WTC11 (cell line): Measurements from ENCODE around the gene KCNK7. TPM values are rescaled to one million over a fixed set of nuclear protein-coding genes. Genes with fewer than 3 reads are reported as not detected.

Experiments
- ATAC-seq: fragments of 200-7000 bp; cut with Tn5 transposase; 2 replicates; pipeline ENCODE4 v1.10.0; 2021; ENCODE audit warnings: mild to moderate bottlenecking, moderate library complexity
- CTCF ChIA-PET: fragments of 300-600 bp; sonication (Branson Sonifier 250); formaldehyde crosslinking; loops from one replicate; lab custom pipeline; 2021; ENCODE audit warnings: antibody characterized with exemption; lab: Charles Lee
- POLR2A ChIA-PET: fragments of 350-600 bp; sonication (Branson Sonifier 250); formaldehyde crosslinking; loops from one replicate; lab custom pipeline; 2021; ENCODE audit warnings: antibody characterized with exemption; lab: Charles Lee
- DNase-seq: peaks from one replicate; pipeline ENCODE4 v3.0.0; 2021; ENCODE audit warnings: low spot score
- H3K27ac Mint-ChIP-seq: 2 replicates; pipeline ENCODE4 v1.8.0; 2021; ENCODE audit warnings: mixed read lengths
- H3K27me3 Mint-ChIP-seq: 2 replicates; pipeline ENCODE4 v1.8.0; 2021; ENCODE audit warnings: low read depth, mild to moderate bottlenecking, moderate library complexity, mixed read lengths
- H3K36me3 Mint-ChIP-seq: 2 replicates; pipeline ENCODE4 v1.8.0; 2021; ENCODE audit warnings: mixed read lengths
- H3K4me1 Mint-ChIP-seq: 2 replicates; pipeline ENCODE4 v1.8.0; 2022; ENCODE audit warnings: mixed read lengths
- H3K4me3 Mint-ChIP-seq: 2 replicates; pipeline ENCODE4 v1.8.0; 2021; ENCODE audit warnings: mild to moderate bottlenecking, moderate library complexity, mixed read lengths
- H3K9me3 Mint-ChIP-seq: 2 replicates; pipeline ENCODE4 v1.8.0; 2021; ENCODE audit warnings: mixed read lengths
- ESRRA ChIP-seq: sonication (generic); formaldehyde crosslinking; IDR thresholded peaks from 2 replicates; pipeline ENCODE4 v1.8.1; 2022; ENCODE audit warnings: mild to moderate bottlenecking, missing genetic modification reagents, borderline replicate concordance
- ETV6 ChIP-seq: sonication (generic); formaldehyde crosslinking; IDR thresholded peaks from 2 replicates; pipeline ENCODE4 v1.8.1; 2022; ENCODE audit warnings: mild to moderate bottlenecking, missing genetic modification reagents
- FOXK1 ChIP-seq: sonication (generic); formaldehyde crosslinking; IDR thresholded peaks from 2 replicates; pipeline ENCODE4 v1.8.0; 2022; ENCODE audit warnings: mild to moderate bottlenecking, moderate library complexity, missing genetic modification reagents
- GRHL2 ChIP-seq: fragments of 250-450 bp; sonication (Bioruptor Pico); IDR thresholded peaks from 2 replicates; pipeline ENCODE4 v1.8.0; 2022; ENCODE audit warnings: mild to moderate bottlenecking, moderate library complexity; ENCODE audit not compliant: insufficient replicate concordance, severe bottlenecking
- JUN ChIP-seq: sonication (generic); formaldehyde crosslinking; IDR thresholded peaks from 2 replicates; pipeline ENCODE4 v1.8.0; 2023; ENCODE audit warnings: mild to moderate bottlenecking, missing genetic modification reagents
- RELA ChIP-seq: sonication (generic); formaldehyde crosslinking; IDR thresholded peaks from 2 replicates; pipeline ENCODE4 v1.8.1; 2022; ENCODE audit warnings: missing genetic modification reagents, mild to moderate bottlenecking, borderline replicate concordance
- SMAD3 ChIP-seq: sonication (generic); formaldehyde crosslinking; IDR thresholded peaks from 2 replicates; pipeline ENCODE4 v1.8.0; 2022; ENCODE audit warnings: missing genetic modification reagents, mild to moderate bottlenecking, borderline replicate concordance
- SOX15 ChIP-seq: fragments of 250-450 bp; sonication (Bioruptor Pico); IDR thresholded peaks from 2 replicates; pipeline ENCODE4 v1.9.0; 2021; ENCODE audit warnings: mild to moderate bottlenecking
- TEAD4 ChIP-seq: sonication (generic); formaldehyde crosslinking; IDR thresholded peaks from 2 replicates; pipeline ENCODE4 v1.8.0; 2022; ENCODE audit warnings: mild to moderate bottlenecking, missing genetic modification reagents
- ZNF121 ChIP-seq: sonication (generic); formaldehyde crosslinking; IDR thresholded peaks from 2 replicates; pipeline ENCODE4 v1.8.0; 2023; ENCODE audit warnings: missing genetic modification reagents
- ZNF317 ChIP-seq: sonication (generic); formaldehyde crosslinking; IDR thresholded peaks from 2 replicates; pipeline ENCODE4 v1.8.1; 2023; ENCODE audit warnings: low read depth, mild to moderate bottlenecking, moderate library complexity, missing genetic modification reagents, borderline replicate concordance
- total RNA-seq: library from RNA; stranded (reverse); gene quantifications from 3 replicates; pipeline ENCODE4 v1.2.3, GENCODE V29; 2021
- TF ChIP-seq, protein P1 (sequence below): sonication (generic); formaldehyde crosslinking; IDR thresholded peaks from 2 replicates; pipeline ENCODE4 v1.8.0; 2022; ENCODE audit warnings: mild to moderate bottlenecking, missing genetic modification reagents
- TF ChIP-seq, protein P2 (sequence below): sonication (generic); formaldehyde crosslinking; IDR thresholded peaks from 2 replicates; pipeline ENCODE4 v1.8.0; 2022; ENCODE audit warnings: mild to moderate bottlenecking, missing genetic modification reagents
- TF ChIP-seq, protein P3 (sequence below): sonication (generic); formaldehyde crosslinking; conservative IDR thresholded peaks from 2 replicates; pipeline ENCODE4 v1.8.1; 2023; ENCODE audit warnings: mild to moderate bottlenecking, low read depth, missing genetic modification reagents, moderate library complexity
- TF ChIP-seq, protein P4 (sequence below): sonication (generic); formaldehyde crosslinking; IDR thresholded peaks from 2 replicates; pipeline ENCODE4 v1.8.1; 2023; ENCODE audit warnings: mild to moderate bottlenecking, missing genetic modification reagents, moderate library complexity
- TF ChIP-seq, protein P5 (sequence below): fragments of 250-450 bp; sonication (Bioruptor Pico); IDR thresholded peaks from 2 replicates; pipeline ENCODE4 v1.9.0; 2021; ENCODE audit warnings: mild to moderate bottlenecking
- TF ChIP-seq, protein P6 (sequence below): fragments of 250-450 bp; sonication (Bioruptor Pico); IDR thresholded peaks from 2 replicates; pipeline ENCODE4 v1.8.0; 2021; ENCODE audit warnings: mild to moderate bottlenecking
- TF ChIP-seq, protein P7 (sequence below): sonication (generic); formaldehyde crosslinking; IDR thresholded peaks from 2 replicates; pipeline ENCODE4 v1.8.1; 2023; ENCODE audit warnings: mild to moderate bottlenecking, missing genetic modification reagents, borderline replicate concordance
- TF ChIP-seq, protein P8 (sequence below): sonication (generic); formaldehyde crosslinking; IDR thresholded peaks from 2 replicates; pipeline ENCODE4 v1.8.0; 2022; ENCODE audit warnings: mild to moderate bottlenecking, missing genetic modification reagents
- TF ChIP-seq, protein P9 (sequence below): fragments of 250-450 bp; sonication (Bioruptor Pico); IDR thresholded peaks from 2 replicates; pipeline ENCODE4 v1.9.0; 2021; ENCODE audit warnings: moderate library complexity, mild to moderate bottlenecking, inconsistent platforms, borderline replicate concordance
- TF ChIP-seq, protein P10 (sequence below): sonication (generic); formaldehyde crosslinking; IDR thresholded peaks from 2 replicates; pipeline ENCODE4 v1.8.1; 2022; ENCODE audit warnings: mild to moderate bottlenecking, missing genetic modification reagents, moderate library complexity, borderline replicate concordance

The KCNK7 gene
- total RNA-seq, 1 experiment from 2014 or later = 1.4 TPM

DNA sequence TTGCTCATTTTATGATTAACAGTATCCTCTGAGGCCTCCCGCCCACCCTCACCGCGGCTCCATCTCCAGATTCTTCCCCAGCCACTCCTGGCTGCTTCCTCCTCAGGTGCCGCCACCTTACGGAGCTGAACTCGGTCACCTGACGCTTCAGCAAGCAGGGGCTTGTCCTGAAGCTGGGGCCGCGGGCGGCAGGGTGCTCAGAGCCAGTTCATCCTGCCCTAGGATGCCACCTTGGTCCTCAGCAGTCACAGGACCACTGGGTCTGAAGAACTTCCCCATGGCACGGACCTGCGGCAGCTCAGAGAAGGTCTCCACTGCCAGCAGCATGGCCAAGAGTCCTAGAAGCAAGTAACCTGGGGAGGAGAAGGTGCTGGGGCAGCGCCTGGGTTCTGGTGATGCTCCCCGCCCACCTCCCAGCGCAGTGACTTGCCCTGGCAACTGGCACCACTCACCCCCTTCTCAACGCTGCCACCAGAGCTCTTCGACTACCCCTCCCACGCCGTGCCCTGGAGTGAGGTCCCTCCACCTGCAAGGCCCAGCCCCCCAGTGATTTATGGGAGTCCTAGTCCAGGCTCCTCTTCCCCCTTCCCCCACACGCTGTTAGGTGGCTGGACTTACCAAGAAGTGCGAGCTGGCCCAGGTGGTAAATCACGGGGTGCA lies 2.6 kb downstream of the KCNK7 start:
- H3K36me3 Mint-ChIP-seq = no peaks in the 10 kb centered on the region
- H3K27ac Mint-ChIP-seq = no peak overlapping the region
- H3K27me3 Mint-ChIP-seq = peaks cover 53% of the 10 kb centered on the region
- H3K4me1 Mint-ChIP-seq = peaks cover 25% of the 10 kb centered on the region
- DNase-seq (no peak), ATAC-seq (no peak)
- H3K9me3 Mint-ChIP-seq = no peaks in the 10 kb centered on the region
- ChIA-PET POLR2A (interaction anchor here (0.6 to 2.0 kb wide), 5 partner anchors 15 to 832 kb away, joined by 3 to 8 read pairs (median 3); partner anchors contain the start of genes PCNX3 and SIPA1), CTCF (interaction anchor here (0.6 to 13.8 kb wide), 38 partner anchors 9 to 452 kb away, joined by 3 to 311 read pairs (median 6); partner anchors contain the start of genes AP5B1, CCDC85B, EHBP1L1 and FAM89B)
- peak overlapping the region; percentile 65 for H3K4me3 Mint-ChIP-seq
- no peak for TF ChIP-seq ZNF317 (CRISPR knock-in tag)
- TF ChIP-seq, protein P1, sequence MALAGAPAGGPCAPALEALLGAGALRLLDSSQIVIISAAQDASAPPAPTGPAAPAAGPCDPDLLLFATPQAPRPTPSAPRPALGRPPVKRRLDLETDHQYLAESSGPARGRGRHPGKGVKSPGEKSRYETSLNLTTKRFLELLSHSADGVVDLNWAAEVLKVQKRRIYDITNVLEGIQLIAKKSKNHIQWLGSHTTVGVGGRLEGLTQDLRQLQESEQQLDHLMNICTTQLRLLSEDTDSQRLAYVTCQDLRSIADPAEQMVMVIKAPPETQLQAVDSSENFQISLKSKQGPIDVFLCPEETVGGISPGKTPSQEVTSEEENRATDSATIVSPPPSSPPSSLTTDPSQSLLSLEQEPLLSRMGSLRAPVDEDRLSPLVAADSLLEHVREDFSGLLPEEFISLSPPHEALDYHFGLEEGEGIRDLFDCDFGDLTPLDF (CRISPR knock-in tag) = no peak
- TF ChIP-seq ESRRA (CRISPR knock-in tag) = no peak
- TF ChIP-seq, protein P2, sequence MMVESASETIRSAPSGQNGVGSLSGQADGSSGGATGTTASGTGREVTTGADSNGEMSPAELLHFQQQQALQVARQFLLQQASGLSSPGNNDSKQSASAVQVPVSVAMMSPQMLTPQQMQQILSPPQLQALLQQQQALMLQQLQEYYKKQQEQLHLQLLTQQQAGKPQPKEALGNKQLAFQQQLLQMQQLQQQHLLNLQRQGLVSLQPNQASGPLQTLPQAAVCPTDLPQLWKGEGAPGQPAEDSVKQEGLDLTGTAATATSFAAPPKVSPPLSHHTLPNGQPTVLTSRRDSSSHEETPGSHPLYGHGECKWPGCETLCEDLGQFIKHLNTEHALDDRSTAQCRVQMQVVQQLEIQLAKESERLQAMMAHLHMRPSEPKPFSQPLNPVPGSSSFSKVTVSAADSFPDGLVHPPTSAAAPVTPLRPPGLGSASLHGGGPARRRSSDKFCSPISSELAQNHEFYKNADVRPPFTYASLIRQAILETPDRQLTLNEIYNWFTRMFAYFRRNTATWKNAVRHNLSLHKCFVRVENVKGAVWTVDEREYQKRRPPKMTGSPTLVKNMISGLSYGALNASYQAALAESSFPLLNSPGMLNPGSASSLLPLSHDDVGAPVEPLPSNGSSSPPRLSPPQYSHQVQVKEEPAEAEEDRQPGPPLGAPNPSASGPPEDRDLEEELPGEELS (CRISPR knock-in tag) = no peak
- TF ChIP-seq, protein P3, sequence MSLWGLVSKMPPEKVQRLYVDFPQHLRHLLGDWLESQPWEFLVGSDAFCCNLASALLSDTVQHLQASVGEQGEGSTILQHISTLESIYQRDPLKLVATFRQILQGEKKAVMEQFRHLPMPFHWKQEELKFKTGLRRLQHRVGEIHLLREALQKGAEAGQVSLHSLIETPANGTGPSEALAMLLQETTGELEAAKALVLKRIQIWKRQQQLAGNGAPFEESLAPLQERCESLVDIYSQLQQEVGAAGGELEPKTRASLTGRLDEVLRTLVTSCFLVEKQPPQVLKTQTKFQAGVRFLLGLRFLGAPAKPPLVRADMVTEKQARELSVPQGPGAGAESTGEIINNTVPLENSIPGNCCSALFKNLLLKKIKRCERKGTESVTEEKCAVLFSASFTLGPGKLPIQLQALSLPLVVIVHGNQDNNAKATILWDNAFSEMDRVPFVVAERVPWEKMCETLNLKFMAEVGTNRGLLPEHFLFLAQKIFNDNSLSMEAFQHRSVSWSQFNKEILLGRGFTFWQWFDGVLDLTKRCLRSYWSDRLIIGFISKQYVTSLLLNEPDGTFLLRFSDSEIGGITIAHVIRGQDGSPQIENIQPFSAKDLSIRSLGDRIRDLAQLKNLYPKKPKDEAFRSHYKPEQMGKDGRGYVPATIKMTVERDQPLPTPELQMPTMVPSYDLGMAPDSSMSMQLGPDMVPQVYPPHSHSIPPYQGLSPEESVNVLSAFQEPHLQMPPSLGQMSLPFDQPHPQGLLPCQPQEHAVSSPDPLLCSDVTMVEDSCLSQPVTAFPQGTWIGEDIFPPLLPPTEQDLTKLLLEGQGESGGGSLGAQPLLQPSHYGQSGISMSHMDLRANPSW (CRISPR knock-in tag) = no peak
- no peak for TF ChIP-seq SMAD3 (CRISPR knock-in tag)
- TF ChIP-seq RELA (CRISPR knock-in tag) = peak; percentile 73; the same call in 1 of the 2 replicates
- TF ChIP-seq, protein P4, sequence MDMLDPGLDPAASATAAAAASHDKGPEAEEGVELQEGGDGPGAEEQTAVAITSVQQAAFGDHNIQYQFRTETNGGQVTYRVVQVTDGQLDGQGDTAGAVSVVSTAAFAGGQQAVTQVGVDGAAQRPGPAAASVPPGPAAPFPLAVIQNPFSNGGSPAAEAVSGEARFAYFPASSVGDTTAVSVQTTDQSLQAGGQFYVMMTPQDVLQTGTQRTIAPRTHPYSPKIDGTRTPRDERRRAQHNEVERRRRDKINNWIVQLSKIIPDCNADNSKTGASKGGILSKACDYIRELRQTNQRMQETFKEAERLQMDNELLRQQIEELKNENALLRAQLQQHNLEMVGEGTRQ = peak; percentile 72
- TF ChIP-seq, protein P5, sequence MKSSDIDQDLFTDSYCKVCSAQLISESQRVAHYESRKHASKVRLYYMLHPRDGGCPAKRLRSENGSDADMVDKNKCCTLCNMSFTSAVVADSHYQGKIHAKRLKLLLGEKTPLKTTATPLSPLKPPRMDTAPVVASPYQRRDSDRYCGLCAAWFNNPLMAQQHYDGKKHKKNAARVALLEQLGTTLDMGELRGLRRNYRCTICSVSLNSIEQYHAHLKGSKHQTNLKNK (CRISPR knock-in tag) = no peak
- TF ChIP-seq FOXK1 (CRISPR knock-in tag) = no peak
- no peak for TF ChIP-seq ZNF121
- TF ChIP-seq, protein P6, sequence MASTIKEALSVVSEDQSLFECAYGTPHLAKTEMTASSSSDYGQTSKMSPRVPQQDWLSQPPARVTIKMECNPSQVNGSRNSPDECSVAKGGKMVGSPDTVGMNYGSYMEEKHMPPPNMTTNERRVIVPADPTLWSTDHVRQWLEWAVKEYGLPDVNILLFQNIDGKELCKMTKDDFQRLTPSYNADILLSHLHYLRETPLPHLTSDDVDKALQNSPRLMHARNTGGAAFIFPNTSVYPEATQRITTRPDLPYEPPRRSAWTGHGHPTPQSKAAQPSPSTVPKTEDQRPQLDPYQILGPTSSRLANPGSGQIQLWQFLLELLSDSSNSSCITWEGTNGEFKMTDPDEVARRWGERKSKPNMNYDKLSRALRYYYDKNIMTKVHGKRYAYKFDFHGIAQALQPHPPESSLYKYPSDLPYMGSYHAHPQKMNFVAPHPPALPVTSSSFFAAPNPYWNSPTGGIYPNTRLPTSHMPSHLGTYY (CRISPR knock-in tag) = no peak
- no peak for TF ChIP-seq SOX15 (CRISPR knock-in tag)
- TF ChIP-seq GRHL2 (CRISPR knock-in tag) = no peak
- TF ChIP-seq, protein P7, sequence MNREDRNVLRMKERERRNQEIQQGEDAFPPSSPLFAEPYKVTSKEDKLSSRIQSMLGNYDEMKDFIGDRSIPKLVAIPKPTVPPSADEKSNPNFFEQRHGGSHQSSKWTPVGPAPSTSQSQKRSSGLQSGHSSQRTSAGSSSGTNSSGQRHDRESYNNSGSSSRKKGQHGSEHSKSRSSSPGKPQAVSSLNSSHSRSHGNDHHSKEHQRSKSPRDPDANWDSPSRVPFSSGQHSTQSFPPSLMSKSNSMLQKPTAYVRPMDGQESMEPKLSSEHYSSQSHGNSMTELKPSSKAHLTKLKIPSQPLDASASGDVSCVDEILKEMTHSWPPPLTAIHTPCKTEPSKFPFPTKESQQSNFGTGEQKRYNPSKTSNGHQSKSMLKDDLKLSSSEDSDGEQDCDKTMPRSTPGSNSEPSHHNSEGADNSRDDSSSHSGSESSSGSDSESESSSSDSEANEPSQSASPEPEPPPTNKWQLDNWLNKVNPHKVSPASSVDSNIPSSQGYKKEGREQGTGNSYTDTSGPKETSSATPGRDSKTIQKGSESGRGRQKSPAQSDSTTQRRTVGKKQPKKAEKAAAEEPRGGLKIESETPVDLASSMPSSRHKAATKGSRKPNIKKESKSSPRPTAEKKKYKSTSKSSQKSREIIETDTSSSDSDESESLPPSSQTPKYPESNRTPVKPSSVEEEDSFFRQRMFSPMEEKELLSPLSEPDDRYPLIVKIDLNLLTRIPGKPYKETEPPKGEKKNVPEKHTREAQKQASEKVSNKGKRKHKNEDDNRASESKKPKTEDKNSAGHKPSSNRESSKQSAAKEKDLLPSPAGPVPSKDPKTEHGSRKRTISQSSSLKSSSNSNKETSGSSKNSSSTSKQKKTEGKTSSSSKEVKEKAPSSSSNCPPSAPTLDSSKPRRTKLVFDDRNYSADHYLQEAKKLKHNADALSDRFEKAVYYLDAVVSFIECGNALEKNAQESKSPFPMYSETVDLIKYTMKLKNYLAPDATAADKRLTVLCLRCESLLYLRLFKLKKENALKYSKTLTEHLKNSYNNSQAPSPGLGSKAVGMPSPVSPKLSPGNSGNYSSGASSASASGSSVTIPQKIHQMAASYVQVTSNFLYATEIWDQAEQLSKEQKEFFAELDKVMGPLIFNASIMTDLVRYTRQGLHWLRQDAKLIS (CRISPR knock-in tag) = no peak
- no peak for TF ChIP-seq TEAD4 (CRISPR knock-in tag)
- no peak for TF ChIP-seq JUN (CRISPR knock-in tag)
- TF ChIP-seq, protein P8, sequence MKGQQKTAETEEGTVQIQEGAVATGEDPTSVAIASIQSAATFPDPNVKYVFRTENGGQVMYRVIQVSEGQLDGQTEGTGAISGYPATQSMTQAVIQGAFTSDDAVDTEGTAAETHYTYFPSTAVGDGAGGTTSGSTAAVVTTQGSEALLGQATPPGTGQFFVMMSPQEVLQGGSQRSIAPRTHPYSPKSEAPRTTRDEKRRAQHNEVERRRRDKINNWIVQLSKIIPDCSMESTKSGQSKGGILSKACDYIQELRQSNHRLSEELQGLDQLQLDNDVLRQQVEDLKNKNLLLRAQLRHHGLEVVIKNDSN (CRISPR knock-in tag) = peak; percentile 64; the same call in 1 of the 2 replicates
- TF ChIP-seq, protein P9, sequence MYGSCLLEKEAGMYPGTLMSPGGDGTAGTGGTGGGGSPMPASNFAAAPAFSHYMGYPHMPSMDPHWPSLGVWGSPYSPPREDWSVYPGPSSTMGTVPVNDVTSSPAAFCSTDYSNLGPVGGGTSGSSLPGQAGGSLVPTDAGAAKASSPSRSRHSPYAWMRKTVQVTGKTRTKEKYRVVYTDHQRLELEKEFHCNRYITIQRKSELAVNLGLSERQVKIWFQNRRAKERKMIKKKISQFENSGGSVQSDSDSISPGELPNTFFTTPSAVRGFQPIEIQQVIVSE (CRISPR knock-in tag) = no peak
- TF ChIP-seq ETV6 (CRISPR knock-in tag) = no peak
- TF ChIP-seq, protein P10, sequence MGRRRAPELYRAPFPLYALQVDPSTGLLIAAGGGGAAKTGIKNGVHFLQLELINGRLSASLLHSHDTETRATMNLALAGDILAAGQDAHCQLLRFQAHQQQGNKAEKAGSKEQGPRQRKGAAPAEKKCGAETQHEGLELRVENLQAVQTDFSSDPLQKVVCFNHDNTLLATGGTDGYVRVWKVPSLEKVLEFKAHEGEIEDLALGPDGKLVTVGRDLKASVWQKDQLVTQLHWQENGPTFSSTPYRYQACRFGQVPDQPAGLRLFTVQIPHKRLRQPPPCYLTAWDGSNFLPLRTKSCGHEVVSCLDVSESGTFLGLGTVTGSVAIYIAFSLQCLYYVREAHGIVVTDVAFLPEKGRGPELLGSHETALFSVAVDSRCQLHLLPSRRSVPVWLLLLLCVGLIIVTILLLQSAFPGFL = no peak
